T1000 (cell line): Measurements from ENCODE around the gene CNOT4.
"Not testable (repeated sequence)": the region's sequence is repeated elsewhere in the genome, so short reads cannot be mapped to it uniquely, and the experiment has no call there.

Experiments
- DNase-seq: peaks from one replicate; lab custom pipeline; 2025; ENCODE audit warnings: mixed read lengths; lab: John Stamatoyannopoulos, UW

The CNOT4 gene

DNA sequence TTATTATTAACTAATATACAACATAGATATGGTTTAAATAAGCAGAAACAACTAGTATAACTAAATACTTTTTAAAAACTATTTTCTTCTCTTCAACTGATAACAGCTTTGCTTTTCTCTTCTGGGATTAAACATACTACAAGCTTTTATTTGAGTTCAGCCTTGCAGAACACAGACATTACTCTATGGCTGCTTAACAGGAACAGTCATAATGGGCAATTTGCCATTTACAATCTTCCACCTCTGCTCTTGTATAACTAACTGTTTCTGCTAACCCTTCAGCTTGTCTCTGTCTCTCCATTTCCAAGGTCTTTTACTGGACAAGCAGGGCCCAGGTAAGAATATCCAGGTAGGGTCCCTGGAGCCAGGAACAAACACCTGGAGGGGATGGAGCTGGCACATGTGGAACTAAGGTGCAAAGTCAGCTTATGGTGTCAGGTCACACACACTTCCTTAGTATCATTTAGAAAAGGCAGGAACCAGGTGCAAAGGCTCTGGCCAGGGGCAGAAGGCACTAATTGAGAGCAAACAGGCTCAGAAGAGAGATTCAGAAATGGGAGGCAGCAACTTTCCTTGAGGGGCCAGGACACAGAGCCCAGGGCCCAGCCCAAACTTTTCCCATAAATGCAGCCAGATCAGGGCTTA lies 183.1 kb downstream of the CNOT4 start:
- no peak for DNase-seq

DNA sequence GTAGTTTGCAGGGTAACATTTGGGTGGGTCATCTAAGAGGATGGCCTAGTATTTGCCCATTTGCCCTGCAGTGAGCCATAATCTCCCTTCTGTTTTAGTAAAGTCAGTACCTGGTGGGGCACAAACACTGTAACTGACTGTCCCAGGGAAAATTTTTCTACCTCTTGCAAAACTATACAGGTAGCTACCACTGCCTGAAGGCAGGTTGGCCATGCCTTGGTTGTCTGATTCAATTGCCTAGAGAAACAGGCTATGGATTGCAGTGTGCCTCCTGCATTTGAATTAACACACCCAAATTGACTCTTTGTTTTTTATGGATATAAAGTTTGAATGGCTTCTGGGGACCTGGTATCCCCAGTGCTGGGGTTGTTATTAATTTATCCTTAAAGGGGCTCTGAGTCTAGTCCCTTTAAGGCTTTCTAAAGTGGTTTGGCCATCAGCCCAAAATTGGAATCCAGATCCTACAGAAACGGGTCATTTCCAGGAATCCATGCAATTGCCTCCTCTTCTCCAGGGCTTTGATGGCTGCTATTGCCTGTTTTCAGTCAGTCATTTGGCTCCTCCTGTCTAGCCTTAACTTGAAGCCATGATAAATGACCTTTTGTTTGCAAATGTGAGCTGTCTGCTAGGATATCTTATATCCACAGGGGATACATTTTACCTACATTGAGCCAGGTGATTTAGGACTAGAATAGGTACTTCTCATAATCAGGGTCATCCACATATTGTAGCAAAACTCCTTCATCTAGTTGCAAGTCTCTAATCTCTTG lies 187.1 kb downstream of the CNOT4 start:
- DNase-seq: no peak

DNA sequence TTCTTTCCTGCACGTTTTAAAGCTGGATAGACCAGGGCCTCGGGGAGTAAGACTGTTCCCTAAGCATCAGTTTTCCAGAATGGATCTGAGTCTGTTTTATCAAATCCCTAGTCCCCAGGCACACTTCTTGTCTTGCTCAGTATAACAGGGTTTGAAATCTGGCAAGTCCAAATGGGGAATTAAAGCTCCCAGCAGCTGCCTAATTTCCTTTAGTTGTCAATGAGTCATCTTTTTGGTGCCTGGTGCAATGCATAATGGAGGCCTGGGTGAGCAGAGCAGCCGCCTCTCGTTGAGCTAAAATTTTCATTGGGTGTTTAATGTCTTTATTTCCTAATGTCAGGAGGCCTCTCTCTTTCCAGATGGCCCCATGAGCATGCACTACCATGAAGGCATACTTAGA lies 188.3 kb downstream of the CNOT4 start:
- DNase-seq: no peak

DNA sequence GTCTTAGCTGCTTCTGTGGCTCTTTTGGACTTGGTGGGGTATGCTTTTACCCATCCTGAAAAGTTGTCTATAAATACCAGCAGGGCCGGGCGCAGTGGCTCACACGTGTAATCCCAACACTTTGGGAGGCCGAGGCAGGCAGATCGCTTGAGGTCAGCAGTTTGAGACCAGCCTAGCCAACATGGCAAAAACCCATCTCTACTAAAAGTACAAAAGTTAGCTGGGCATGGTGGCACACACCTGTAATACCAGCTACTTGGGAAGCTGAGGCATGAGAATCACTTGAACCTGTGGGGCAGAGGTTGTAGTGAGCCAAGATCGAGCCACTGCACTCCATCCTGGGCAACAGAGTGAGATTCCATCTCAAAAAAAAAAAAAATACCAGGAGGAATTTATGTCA lies 188.9 kb downstream of the CNOT4 start:
- DNase-seq: not testable (repeated sequence)

DNA sequence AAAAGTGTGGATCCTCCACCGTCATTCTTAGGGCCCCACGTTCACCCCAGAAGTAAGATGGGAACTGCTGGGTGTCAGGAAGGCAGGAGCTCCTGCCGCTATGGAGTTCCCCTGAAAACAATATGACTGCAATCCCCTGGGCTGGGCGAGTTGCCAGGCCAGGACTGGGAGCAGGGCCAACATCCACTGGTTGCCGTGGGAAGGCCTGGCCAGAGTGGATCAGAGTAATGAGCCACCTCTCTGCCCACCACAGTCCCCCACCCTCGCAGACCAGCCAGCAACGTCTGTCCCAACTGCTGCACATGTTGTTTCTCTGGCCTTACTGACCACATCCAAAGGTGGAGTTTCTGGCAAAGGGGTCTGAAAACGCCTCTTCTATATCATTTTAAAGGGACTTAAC lies 189.6 kb downstream of the CNOT4 start:
- DNase-seq: peak; percentile 24

DNA sequence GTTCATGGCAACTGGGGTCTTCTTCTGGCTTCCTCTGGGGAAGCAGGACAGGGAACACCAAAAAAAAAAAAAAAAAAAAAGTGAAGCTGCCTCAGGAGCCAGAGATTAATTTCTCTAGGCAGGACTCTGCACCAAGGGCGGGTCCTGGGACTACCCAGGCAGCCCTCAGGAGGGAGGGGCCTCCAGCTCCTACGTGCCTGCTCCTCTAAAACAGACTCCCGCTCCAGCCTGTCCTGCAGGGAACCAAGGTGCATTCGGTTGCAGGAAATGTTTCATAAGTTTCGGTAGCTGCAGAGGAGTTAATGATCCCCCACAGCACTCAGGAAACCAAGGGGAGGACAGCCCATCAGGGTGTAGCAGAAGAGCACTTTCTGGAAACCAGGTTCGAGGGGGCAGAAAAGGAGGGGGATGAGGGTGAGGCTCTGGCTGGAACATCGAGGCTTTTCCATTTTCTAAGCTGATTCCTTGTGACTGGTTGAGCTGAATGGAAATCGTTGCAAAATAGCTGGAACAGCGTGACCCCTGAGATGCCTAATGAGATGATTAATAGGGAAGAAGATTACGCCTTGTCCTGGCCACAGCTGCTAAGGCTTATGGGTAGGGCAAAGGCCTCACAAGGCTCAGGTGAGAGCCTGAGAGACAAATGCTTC lies 192.1 kb downstream of the CNOT4 start:
- no peak for DNase-seq

DNA sequence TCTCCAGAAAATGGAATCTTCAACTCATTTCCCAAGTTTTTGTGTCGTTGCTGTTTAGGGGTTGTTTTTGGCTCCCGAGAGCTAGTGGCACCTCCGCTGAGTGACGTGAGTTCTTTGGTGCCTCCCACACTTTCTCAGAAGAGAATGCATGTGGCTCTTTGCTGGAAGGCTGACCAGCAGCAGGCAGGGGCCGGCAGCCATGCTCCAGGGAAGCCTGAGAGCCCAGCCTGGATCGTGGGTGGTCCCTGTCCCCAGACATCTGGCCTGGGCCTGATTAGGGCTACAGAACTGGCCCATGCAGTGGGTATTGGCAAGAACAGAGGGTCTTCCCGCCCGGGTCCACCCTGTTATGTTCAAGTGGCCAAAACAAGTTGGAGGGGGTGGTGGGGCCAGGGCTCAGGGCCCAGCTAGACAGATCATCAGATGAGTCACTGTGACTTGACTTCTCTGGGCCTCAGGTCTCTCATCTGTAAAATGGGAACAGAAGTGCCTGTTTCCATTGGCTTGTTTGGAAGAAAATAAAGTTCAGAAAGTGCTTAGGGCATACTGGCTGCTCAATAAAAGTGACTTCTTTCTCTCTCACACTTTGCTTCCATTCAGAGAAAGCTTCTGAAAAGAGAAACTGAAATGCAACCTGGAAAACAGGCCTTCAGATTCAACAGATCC lies 193.1 kb downstream of the CNOT4 start:
- no peak for DNase-seq

DNA sequence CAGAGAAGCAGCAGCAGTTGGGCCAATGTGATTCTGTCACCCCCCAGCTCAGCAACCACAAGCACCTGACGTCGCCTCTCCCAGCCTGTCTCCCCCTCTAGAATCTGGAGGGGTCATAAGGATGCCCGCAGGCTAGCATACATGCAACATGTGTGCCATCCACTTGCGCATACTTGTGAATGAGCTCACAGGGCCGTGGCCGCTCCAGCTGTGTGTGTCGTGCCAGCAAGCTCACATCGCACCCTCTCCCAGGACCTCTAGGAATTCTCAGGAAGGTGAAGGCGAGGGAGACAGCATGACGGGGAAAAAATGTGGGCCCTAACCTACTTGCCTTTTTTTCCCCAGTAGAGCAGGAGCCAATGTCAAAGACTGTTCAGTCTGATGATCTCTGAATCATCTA lies 195.9 kb downstream of the CNOT4 start:
- DNase-seq: no peak
